ENCODE measurements around the gene SPAG6.
"Not testable (repeated sequence)": the region's sequence is repeated elsewhere in the genome, so short reads cannot be mapped to it uniquely, and the experiment has no call there.

Gene SPAG6

DNA sequence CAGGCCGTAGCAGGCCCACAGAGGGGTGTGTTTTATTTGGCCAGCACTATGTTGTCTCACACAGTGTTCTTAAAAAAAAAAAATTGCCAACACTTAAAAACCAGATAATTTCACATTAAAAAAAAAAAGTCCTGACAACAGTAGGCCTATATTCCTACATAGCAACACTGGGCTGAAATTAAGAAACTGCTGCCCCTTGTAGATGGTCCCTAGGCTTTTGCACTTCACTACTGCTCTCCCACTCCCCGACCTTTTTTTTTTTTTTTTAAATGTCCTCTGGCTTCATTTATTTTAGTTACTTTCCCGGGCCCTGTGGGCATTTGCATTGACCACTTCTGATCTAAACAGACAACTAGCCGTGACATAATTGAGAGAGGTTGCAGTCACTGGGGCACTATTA, 36.0 kb downstream of the SPAG6 start:
- no peak for DNase-seq

DNA sequence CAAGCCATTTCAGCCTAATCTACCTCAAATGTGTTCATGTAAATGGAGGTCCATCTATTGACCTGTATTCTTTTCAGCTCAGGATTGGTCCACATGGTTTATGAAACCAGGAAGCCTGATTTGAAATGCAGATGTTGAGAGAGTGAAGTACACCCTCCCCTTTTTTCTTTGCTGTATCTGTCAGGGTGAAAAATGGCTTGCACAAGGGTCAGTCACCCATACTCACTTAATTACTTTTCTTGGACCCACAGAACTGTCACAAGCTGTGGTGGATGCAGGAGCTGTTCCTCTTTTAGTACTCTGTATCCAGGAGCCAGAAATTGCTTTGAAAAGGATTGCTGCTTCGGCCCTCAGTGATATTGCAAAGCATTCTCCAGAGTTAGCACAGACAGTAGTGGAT, 41.2 kb downstream of the SPAG6 start:
- no peak for DNase-seq

DNA sequence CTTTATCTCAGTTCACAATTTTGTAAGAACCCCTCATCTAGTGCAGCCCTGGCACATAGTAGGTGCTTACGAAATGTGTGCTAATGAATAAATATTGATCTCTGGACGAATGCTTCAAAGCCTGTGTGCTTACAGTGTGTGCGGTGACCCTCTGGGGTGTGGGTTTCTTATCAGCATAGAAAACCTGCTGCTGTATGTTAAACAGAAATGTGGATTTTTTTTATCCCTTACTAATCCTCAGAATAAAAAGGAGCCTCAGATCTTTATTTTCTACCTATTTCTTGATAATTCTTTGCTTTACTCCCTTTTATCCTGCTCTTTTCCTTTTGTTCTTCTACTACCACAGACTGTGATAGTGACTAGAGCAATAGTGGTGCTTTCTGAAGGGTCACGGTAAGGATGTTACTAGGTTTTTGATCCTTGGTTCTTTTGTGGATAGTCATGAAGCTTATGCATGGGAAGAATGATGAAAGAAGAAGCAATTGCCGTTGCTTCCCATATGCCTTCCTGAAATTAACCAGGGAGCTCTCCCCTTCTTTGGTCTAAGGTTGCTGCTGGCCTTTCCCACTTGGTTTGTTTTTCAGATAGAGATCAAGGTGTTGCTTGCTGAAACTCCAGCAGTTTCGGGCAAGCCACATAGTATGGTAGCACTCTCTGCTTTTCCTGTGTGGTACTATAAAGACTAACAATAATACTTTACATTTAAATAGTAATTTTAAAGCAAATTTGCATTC, 44.7 kb downstream of the SPAG6 start:
- DNase-seq: no peak

DNA sequence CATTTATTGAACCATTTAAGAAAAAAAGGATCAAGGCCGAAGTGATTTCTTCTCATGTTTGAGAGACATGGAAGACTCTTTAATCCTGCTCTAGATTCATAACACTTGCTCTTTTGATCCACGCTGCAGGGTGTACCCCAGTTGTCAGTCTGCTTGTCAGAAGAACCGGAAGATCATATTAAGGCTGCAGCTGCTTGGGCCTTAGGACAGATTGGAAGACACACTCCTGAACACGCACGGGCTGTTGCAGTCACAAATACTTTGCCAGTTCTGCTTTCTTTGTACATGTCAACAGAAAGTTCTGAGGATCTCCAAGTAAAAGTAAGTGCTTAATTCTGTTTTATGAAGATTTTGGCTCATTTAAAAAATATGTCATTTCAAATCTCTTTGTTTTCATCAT, 46.3 kb downstream of the SPAG6 start:
- DNase-seq: no peak

DNA sequence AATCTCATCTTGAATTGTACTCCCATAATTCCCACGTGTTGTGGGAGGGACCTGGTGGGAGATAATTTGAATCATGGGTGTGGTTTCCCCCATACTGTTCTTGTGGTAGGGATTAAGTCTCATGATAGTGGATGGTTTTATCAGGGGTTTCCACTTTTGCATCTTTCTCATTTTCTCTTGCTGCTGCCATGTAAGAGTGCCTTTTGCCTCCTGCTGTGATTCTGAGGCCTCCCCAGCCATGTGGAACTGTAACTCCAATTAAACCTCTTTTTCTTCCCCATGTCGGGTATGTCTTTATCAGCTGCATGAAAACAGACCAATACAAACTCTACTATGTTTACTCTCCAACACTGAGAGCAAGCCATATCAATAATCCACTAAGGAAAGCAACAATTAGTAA, 50.9 kb downstream of the SPAG6 start:
- DNase-seq: not testable (repeated sequence)

DNA sequence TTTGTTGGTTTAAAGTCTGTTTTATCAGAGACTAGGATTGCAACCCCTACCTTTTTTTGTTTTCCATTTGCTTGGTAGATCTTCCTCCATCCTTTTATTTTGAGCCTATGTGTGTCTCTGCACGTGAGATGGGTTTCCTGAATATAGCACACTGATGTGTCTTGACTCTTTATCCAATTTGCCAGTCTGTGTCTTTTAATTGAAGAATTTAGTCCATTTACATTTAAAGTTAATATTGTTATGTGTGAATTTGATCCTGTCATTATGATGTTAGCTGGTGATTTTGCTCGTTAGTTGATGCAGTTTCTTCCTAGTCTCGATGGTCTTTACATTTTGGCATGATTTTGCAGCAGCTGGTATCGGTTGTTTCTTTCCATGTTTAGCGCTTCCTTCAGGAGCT, 61.6 kb downstream of the SPAG6 start:
- DNase-seq: not testable (repeated sequence)

DNA sequence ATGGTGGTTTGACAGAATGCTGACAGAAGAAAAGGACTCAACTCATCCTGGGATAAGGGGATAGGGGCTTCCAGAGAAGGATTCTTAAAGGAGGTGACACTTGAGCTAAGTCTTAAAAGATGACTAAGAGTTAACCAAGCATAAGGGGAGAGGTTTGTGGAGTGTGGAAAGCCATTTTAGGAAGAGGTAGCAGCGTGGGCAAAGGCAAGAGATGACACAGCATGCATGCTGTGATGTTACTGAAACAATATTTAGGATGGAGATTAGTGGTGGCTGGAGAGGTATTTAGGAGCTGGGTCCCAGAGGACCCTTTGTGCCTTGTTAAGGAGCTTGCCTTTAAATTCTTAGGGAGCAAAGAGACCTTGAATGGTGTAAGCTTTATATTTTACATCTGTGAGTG, 65.1 kb downstream of the SPAG6 start:
- DNase-seq: no peak

DNA sequence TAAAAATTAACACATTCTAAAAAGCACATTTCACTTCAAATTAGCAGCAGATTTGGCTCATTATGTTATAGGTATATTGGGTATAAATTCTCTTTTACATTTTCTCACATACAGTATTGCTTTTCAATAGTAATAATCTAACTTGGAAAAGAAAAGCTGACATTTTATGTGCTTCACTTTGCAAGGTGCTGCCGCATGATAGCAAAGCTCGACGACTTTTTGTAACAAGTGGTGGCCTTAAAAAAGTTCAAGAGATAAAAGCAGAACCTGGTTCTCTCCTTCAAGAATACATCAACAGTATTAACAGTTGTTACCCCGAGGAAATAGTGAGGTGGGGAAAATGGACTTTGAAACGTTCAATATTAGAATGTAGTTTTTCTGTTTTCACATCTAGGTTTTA, 65.5 kb downstream of the SPAG6 start:
- DNase-seq: no peak

DNA sequence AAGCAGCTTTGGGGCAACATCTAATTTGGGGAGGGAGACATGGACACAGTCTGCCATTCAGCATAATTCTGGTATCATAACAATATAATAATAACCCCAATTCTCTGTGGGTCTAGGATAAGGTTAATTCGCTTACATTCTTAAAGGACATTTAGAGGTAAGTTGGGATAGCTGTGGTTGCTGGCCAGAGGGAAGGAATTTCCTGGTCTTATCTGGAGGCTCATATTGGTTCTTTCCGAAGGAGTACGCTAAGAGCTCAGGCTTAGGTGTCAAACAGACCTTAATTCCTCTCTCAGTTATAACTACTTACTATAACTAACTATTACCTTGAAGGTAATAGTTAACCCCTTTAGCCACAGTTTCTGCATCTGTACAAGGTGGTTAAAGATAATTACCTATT, 68.8 kb downstream of the SPAG6 start:
- DNase-seq: no peak

DNA sequence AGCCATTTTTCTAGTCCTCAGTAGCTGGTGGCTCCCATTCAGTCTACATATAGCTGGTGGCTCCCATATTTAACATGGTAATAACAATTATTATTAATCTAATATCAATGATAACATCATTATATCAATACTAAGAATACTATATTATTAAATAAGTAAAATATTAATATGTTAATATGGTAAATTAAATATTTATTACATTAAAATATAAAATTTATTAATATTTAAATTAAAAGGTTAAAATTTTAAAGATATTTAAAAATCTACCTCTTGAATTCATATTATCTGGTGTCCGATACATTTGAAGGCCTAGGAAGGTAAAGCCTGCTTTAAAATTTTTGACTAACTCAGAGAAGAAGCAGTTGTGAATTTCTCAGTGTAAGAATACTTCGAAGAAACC, 69.8 kb downstream of the SPAG6 start:
- DNase-seq: no peak

DNA sequence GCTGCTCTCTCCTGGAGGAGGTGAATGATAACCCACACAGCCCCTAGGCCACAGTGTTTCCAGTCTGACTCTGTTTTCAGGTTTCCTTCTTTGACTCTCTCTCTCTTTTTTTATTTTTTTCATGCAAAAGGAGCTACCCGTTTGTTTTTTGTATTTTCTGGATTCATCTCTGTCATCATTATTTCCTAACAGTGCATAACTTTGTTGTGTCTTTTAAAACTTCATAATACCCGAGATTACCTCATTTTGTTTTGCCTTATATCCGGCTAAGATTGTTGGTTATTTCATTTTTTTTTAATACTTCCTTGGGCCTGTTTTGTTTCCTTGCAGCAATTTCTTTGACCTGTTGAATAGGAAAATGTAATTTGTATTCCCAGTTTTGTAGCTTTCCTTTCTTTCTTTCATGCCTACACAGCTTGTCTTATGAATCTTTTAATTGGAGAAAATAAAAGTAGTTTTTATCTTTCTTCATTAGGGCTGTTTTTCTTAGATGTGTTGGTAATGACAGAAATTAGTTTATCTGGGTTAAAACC, 72.5 kb downstream of the SPAG6 start:
- DNase-seq: no peak

DNA sequence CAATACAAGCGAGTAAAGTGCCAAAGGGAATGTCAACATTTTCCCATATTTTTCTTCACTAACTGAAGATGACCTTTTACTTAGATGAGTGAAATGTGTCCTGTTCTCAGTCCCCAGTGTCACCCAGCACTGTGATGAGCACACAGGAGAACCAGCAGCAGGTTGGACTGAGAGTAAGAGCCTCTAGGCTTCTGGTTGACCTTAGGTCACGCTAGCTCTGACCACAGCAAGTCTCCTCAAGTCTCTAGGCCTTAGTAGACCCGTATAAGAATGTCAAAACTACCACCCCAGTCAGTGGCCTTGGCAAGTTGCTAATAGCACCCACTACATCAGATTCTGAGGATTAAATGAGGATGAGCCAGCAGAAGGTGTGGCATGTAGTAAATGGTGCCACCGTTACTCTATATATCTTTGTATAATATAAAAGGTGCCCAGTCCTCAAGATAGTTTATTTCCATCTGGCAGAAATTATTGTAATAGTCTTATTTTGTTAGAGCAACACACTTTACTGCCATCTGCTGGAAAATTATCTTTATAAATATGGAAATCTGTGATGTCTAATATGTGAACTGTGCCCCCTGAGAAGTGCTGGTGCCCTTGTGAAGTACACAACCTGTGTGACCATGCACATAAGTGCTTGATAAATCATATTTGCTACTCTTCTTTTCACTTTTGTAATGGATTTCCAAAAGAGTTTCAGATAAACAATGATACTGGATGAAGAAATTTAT, 75.7 kb downstream of the SPAG6 start:
- peak; percentile 17 to 34 for DNase-seq

DNA sequence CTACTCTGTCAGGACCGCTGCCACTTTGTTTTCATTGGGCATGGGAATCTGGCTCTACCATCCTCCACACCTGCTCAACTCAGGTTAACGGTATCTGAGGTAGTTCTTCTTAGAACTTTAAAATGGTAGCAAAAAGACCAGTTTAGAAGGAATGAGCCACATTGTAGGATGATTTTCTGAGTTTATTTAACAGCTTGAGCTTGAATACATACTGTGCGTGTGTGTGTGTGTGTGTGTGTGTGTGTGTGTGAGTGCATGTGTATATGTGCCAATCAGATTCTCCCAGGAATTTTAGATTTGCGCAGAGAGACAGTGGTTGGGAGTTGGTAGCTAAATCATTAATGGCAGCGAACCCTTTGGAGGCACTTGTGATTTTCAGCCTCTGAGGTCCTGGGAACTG, 81.4 kb downstream of the SPAG6 start:
- DNase-seq: no peak

DNA sequence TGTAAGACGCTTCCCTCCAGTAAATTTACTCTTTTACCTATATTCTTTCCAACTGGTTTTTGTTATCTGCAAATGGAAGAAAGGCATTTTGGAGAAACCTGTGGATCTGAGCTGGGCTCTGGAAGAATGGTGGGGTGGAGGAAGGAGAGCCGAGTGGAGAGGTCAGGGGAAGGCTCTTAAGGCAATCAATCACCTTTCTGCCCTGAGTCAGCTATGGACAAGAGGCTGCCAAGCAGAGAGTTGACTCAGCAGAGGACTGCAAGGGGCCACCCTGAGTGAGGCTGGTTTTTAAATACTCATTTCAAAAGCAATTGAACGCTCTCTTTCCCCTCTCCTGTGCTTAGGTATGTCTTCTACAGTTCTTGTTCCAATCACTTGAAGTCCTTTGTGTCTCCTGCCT, 81.8 kb downstream of the SPAG6 start:
- no peak for DNase-seq

DNA sequence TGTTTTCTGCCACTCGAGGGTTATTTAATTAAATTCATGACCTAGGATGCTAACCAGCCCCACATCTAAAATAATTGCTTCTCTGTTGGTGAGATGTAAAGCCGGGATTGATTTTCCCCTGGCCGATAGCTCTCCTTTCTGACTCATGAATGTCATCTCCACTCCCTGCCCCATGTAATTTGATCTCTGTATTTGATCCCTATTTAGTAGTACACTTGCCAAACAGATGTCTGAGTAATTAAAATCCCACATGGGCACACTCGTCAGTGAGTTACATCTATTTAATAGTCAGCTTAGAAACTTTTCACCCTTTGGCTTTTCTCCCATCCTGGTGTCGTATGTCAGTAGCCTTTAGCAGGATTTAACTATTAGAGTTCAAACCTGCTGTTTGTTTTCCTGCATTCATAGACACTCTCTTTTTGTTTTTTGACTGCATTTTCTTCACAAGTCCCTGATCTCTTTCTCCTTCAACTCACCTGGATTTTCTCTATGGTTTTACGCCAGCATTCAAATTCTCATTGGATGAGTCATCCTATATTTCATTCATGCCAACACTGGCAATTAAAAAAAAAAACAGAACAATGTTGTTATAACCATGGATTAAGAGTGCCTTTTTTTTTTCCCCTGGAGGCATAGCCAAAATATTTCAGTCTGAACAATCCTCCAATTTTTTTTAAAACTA, 82.7 kb downstream of the SPAG6 start:
- no peak for DNase-seq

DNA sequence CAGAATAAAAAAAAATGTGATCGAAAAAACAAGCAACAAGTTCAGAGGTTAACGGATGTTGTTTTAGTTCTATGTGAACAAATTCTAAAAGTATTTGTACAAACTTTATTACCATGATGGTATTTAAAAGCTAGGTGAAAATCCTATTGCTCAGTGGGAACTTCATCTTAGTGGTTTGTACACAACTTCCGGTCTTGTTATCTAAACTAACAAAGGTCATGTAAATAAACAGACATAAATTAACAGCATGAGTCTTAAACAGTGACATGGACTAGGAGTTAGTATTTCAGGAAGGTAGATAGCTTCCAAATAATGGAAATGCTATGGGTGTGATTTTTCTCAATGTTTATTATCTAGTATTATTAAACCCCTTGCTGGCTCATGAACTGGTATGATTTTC, 83.8 kb downstream of the SPAG6 start:
- DNase-seq: no peak

DNA sequence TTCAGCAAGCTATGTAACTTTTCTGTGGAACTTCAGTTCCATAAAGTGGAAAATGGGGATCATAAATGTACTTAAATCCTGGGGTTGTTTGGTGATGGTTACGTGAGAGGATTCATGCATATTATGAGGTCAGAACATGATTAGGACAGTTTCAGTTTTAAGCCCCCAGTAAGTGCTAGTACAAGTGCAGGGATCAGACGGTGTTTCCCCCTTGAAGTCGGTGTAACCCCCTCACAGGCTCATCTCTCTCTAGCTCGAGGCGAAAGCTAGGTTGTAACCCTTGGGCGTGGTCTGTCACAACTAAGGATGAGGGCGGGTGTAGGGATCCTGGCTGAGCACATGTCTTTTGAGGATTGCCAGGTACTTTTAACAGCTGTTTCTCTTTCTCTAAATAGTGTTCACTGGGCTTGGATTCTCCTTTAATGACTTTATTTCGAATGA, 84.7 kb downstream of the SPAG6 start:
- no peak for DNase-seq

DNA sequence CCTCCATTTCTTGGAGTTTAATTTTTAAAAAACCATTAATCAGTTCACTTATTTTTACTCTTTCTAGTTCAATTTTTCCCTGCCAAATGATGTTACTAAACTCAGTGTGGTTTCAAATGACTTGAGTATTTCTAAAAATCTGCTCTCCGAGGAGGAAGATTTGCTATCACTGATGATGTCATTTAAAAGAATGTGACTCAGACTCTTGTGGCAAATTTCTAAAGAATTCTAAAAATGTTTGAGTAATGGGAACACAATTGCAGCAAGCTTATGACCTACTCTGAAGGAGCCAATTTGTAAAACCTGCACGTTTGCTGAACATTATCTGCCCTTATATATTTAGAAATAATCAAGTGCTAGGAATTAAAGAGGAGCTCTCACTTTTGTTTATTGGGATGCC, 88.6 kb downstream of the SPAG6 start:
- DNase-seq: peak; percentile 25

DNA sequence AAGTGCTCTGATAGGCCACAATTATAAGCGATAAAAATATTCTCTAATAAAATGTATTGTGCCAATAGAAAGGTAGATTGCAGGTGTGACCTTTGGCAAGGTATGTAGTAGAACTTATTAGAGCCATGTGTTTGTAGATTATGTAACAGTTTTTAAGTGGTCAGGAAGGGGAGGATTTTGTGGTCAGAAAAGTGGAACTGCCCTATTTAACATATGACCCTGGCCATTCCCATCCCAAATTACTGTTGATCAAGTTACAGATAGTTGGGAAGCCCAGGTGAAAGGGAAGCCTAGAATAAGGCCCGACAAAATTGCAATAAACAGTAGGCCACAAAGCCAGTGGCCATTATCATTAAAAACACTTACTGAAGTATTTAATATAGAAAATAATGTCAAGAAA, 89.2 kb downstream of the SPAG6 start:
- peak in 1 of 2 experiments; percentile 6 for DNase-seq

DNA sequence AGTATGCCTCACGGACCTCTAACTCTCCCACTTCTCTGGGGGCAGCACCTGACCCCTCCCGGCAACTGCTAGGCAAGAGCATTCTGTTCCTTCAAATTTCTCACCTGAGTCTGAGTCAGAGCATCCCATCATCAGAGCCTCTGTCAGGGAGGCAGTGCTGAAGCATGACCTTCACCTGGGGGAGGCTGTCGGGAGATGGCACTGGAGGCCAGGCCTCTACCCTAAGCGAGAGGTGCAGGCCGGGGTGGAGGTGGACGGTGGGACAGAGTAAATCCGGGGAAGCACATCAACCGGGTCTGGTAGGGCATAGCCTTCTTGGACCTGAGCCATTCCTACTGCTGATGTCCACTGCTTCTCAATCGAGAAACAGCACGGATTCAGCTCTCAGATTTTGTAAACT, 90.4 kb downstream of the SPAG6 start:
- DNase-seq: no peak

DNA sequence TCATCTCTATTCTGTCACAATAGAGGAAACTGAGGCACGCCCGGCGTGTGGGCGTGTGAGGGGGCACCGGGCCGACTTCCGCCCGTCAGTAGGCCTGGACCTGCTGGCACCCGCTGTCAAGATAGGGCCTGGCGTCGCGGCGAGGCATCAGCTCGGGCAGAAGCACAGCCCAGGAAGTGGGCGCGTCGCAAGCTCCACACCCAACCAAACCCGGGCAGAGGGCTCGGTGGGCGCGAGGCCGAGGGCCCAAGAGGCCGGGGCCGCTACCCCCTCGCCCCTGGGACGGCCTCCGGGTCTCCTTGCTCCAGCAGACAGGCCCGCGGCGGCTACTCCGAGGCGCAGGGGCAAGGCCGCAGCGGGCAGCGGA, 91.2 kb downstream of the SPAG6 start:
- DNase-seq: no peak

DNA sequence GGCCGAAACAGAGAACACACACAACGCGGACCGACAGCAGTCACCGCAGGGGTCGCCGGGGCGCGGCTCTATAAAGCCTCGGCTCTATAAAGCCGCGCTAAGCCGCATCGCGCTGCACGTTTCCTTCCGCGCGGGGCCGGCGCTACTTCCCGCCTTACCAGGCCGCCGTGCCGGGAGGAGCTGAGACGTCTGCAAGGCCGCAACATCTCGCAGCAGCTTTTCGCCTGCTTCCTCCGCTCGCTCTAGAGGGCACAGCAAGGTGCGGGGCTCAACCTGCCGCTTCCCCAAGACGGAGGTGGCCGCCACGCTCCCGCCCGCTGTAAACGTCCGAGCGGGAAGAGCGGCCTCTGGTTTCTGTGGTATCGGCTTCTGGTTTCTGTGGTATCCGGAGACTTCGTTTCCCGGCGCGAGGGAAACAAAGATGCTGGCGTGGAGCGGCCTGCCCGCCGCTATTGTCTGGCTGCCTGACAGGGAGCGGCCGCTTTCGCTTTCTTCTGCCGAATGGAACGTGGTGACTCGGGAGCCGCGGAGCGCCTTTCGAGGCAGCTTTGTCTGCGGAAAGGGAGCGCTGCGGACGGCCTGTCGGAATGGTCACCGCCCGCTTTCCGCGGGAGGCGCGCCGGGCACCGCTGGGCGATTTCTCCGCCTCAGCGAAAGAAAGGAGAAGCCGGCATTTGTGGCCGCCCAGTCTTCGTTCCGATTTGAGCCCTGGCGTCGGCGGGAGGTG, 91.8 kb downstream of the SPAG6 start:
- DNase-seq: peak; percentile 32 to 37

Measured in AML-193 (cell line).